Motor neuron (in vitro differentiated cells): ENCODE data around the gene BTBD2. TPM values are rescaled to one million over a fixed set of nuclear protein-coding genes. Genes with fewer than 3 reads are reported as not detected.

Experiments
- ATAC-seq, 8 experiments: fragments of 200-7000 bp; cut with Tn5 transposase; replicated peaks in 6 of 8; 2 replicates each; pipeline ENCODE4 v1.8.0; 2021; ENCODE audit warnings: mild to moderate bottlenecking in 8 of 8, moderate library complexity in 8 of 8
- H3K27ac ChIP-seq, 2 donors: fragments of 250-450 bp; sonication (Bioruptor Pico); 2 replicates each; pipeline ENCODE4 v1.9.0; 2021; ENCODE audit warnings: antibody characterized with exemption in 2 of 2, mild to moderate bottlenecking in 2 of 2, moderate library complexity in 1 of 2
- H3K4me1 ChIP-seq, 2 donors: fragments of 250-450 bp; sonication (Bioruptor Pico); replicated peaks in 1 of 2; 2 replicates each; pipeline ENCODE4 v1.6.1; 2021; ENCODE audit warnings: antibody characterized with exemption in 2 of 2, mild to moderate bottlenecking in 2 of 2, moderate library complexity in 1 of 2
- H3K4me3 ChIP-seq, 5 donors: fragments of 250-450 bp; sonication (Bioruptor Pico); 2 replicates each; pipeline ENCODE4 v1.9.0; 2021; ENCODE audit warnings: antibody characterized with exemption in 5 of 5, mild to moderate bottlenecking in 5 of 5, moderate library complexity in 4 of 5
- WGBS, 10 experiments: fragments of 450-650 bp; shearing (Covaris generic); methylation state at CpG; one replicate each; pipeline ENCODE4 v1.0.0; 2022; 5-methylcytosine and 5-hydroxymethylcytosine counted together
- in situ Hi-C, 9 experiments: fragments of 400-800 bp; cut with MboI; loops; one replicate each; pipeline ENCODE4 v1.15.0; 2021; ENCODE audit warnings: low sequenced_read_pairs in 9 of 9, low pct_unique_long_range_greater_than_20kb in 2 of 9; ENCODE audit not compliant: unreplicated experiment in 9 of 9
- total RNA-seq, 8 experiments: library from RNA; unstranded; fragments of 300-600 nt; gene quantifications; 2 replicates each; pipeline versions ENCODE4 v1.2.3 to v1.2.4, GENCODE V29; 2022

Gene BTBD2
- total RNA-seq, 8 experiments from 2014 or later = 20.3 to 92.3 (median 57.2) TPM

DNA sequence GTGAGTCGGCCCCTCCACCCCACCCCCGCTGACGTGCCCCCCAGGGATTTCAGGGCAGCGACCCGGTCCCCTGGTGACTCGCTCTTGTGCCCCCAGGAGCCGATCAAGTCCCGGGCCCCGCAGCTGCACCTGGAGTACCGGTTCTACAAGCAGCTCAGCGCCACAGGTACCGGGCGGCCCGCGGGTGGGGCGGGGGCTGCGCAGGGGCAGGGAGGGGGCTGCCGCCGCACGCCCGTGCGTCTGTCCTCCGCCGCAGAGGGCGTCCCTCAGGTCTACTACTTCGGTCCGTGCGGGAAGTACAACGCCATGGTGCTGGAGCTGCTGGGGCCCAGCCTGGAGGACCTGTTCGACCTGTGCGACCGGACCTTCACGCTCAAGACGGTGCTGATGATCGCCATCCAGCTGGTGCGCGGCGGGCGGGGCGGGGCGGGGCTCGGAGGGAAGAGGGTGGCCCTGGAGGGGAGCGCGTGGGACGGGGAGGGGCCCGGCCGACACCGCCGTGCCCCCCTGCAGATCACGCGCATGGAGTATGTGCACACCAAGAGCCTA is 37.1 kb downstream of the BTBD2 start:
- in situ Hi-C loops = no loop called here
- peak in 1 of 8 experiments; percentile 7 for ATAC-seq
- H3K4me1 ChIP-seq = no peaks in the 10 kb centered on the region
- H3K4me3 ChIP-seq = no peak overlapping the region
- WGBS, 10 experiments = no CpG with 5 or more reads among the region's 51 CpGs
- no peak overlapping the region for H3K27ac ChIP-seq

DNA sequence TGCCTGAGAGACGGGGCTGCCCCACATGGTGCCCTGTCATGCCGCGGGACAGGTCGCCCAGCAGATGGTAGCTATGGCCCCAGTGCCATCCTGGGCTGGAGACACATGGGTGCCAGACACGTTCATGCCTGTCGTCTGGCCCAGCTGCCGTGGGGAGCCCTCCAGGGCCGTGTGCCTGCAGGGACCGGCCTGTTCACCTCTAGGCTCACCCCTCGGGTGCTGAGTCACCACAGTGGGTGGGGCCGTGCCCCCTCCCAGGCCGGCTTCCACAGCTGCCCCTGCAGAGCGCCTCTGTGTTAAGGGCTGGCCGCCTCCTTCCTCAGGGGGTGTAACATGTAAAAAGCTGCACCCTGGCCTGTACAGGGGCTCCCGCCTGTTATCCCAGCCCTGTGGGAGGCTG is 38.4 kb downstream of the BTBD2 start:
- peak in 1 of 8 experiments; percentile 54 for ATAC-seq
- no peaks in the 10 kb centered on the region for H3K4me1 ChIP-seq

DNA sequence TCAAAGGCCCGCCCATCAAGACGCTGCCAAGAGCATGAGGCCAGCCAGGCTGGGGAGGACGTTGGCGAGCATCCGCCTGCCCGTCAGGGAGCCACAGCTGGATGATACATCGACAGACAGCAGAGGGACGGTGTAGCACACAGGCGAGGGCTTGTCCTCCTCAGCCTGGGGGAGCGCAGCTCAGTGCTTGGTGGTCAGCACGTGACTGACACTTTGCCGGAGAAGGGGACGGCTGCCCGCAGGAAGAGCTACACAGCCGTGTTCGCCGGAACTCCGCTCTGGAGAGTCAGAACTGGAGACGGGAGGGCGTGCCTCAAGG is 40.4 kb downstream of the BTBD2 start:
- ATAC-seq = no peak
- in situ Hi-C loops = no loop called here
- WGBS, 10 experiments = 50 to 100% (median 80%) methylated on average over 1 to 2 of the region's 20 CpGs; no CpG with 5 or more reads in 7 of the 10 experiments

More for the DNA sequence above, 38.4 kb downstream of the BTBD2 start:
- in situ Hi-C loops = no loop called here
- Histone ChIP-seq H3K4me3 (no peak overlapping the region), H3K27ac (no peak overlapping the region)
- 90 to 100% (median 100%) methylated on average over 1 to 4 of the region's 15 CpGs; no CpG with 5 or more reads in 6 of the 10 experiments for WGBS, 10 experiments

DNA sequence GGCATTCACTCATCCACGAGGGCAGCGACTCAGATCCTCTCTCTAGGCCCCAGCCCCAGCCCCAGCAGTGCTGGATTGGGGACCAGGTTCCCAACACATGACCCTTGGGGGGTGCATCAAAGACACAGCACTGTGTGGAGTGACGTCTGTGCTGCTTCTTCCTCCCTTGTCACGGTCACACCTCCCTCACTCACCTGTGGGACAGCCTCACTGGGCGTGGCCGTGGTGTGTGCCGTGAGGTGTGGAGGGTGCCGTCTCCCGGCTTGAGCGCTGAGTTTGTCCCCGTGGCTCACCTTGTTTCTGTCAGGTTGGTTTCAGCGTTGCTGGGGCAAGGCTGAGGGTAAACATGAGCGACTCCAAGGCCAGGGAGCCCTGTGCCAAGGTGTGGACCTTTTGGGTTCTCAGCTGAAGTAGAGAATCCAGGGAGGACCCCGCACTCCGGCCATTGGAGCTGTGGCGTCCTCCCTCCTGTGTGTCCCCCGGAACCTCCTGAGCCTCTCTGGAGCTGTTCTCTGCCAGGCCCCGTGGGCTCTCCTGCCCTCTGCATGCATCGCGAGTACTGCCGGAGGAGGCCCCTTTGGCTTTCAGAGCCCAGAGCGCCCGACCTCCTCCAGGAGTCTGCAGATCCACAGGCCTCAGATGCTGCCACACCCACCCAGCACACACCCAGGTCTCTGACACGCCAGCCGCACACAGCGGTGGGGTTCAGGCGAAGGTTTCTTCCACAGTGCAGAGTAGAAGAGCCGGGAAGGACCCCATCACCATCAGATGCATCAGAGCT is 40.9 kb downstream of the BTBD2 start:
- in situ Hi-C loops = no loop called here
- H3K4me1 ChIP-seq = no peaks in the 10 kb centered on the region
- peak in 2 of 8 experiments; percentile 13 to 68 for ATAC-seq
- H3K27ac ChIP-seq = no peak overlapping the region
- no peak overlapping the region for H3K4me3 ChIP-seq
- 88 to 100% (median 100%) methylated on average over 2 to 18 of the region's 28 CpGs; no CpG with 5 or more reads in 4 of the 10 experiments for WGBS, 10 experiments

More for the DNA sequence above, 40.4 kb downstream of the BTBD2 start:
- Histone ChIP-seq H3K27ac (no peak overlapping the region), H3K4me1 (no peaks in the 10 kb centered on the region), H3K4me3 (no peak overlapping the region)

DNA sequence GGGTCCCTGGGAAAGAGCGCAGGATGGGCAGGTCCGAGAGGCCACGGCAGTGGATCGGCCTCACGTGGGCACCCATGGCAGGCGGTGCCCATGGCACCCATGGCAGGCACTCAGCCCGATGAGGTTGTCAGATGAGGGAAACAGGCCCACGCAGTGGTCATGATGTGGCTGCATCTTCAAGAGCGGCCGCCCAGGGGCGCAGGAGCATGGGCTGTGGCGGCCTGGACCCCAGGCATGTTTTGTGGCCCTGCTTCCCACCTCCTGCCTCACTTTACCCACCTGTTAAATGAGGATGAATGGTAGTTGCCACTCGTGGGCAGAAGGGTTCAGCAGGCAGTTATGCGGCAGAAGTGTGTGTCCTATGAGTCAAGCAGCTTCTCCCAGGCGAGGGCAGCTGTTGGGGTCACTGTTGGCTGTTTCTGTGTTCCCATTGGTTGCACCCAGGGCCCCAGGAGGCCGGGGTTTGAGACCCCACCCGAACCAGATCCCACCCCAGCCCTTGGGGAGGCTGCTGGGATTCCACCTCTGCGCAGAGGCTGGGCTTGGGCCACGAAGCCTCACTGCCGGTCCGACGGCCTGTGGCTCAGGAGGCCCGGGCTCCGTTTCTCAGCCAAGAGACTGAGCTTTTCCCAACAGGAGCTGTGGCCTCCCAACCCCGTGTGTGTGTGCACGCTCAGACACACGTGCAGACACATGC is 44.6 kb downstream of the BTBD2 start:
- peak in 2 of 8 experiments; percentile 5 to 7 for ATAC-seq
- 79 to 100% (median 93%) methylated on average over 3 to 10 of the region's 27 CpGs; no CpG with 5 or more reads in 6 of the 10 experiments for WGBS, 10 experiments
- H3K4me3 ChIP-seq = no peak overlapping the region
- in situ Hi-C loops = no loop called here
- H3K27ac ChIP-seq = no peak overlapping the region
- no peaks in the 10 kb centered on the region for H3K4me1 ChIP-seq

DNA sequence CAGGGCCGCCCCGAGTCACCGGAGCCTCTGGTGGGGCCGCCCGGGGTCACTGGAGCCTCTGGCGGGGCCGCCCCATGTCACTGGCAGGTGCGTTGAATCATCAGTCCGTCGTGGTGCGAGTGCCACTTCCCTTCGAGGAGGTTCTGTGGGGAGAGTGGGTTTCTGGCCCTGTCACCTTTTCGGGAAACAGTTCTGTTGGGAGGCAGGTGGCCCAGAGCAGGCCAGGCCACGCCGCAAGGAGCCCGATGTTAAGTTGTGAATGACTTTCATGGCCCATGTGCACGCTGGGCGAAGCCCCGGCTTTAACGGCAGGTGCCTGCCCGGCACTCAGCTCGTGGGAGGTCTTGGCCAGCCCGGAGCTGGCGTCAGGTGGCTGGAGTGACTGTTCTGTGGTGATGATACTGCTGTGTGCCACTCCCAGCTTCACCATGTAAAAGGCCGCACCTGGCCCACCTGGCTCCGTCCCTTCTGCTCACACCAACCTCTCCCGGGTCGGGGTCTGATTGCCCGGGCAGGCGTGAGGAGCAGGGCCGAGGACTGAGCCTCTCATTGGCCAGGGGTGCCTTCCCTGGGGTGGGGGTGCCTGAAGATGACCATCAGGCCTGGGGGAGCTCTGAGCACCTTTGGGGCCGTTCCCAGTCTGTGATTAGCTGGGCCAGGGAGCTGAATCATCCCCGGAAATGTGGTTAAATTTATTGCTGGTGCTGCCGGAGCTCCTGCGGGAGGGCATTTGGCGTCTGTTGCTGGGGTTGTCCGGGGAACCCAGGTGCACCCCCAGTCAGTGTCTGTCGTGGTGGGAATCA is 45.3 kb downstream of the BTBD2 start:
- 80 to 100% (median 93%) methylated on average over 2 to 10 of the region's 38 CpGs; no CpG with 5 or more reads in 5 of the 10 experiments for WGBS, 10 experiments
- Histone ChIP-seq H3K4me1 (no peaks in the 10 kb centered on the region), H3K4me3 (no peak overlapping the region), H3K27ac (no peak overlapping the region)
- ATAC-seq = peak in 2 of 8 experiments; percentile 8 to 15
- in situ Hi-C loops = no loop called here

DNA sequence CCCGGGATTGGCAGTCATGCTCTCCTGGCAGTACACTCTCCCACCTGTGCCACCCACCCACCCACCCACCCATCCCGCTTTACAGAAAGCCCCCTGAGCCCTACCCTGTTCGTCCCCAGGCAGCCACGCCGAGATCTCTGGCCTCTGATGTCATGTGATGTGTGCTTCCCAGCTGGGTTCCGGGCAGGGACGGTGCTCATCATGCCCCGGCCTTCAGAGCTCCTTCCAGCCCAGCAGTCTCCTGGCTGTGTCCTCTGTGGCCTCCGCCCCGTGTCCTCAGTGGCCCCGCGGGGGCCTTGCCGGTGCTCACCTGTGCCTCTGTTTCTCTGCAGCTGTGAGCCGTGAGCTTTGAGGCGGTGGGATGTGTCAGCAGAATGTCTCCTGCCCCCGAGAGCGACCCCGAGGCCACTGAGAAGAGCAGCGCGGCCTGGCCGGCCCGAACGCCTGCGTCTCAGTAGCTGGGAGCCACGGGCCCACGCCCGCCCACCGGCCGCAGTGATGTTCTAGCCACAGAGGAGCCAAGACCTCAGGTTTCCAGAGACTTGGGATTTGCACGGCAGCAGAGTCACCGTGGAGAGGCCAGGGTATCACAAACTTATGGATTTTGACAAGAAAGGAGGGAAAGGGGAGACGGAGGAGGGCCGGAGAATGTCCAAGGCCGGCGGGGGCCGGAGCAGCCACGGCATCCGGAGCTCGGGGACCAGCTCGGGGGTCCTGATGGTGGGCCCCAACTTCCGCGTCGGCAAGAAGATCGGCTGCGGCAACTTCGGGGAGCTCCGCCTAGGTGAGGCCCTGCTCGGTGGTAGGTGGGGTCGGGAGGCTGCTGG is 46.1 kb downstream of the BTBD2 start:
- Histone ChIP-seq H3K4me3 (no peak overlapping the region), H3K4me1 (no peaks in the 10 kb centered on the region), H3K27ac (no peak overlapping the region)
- in situ Hi-C loops = no loop called here
- WGBS, 10 experiments = 81 to 97% (median 95%) methylated on average over 3 to 9 of the region's 49 CpGs; no CpG with 5 or more reads in 7 of the 10 experiments
- ATAC-seq = no peak

DNA sequence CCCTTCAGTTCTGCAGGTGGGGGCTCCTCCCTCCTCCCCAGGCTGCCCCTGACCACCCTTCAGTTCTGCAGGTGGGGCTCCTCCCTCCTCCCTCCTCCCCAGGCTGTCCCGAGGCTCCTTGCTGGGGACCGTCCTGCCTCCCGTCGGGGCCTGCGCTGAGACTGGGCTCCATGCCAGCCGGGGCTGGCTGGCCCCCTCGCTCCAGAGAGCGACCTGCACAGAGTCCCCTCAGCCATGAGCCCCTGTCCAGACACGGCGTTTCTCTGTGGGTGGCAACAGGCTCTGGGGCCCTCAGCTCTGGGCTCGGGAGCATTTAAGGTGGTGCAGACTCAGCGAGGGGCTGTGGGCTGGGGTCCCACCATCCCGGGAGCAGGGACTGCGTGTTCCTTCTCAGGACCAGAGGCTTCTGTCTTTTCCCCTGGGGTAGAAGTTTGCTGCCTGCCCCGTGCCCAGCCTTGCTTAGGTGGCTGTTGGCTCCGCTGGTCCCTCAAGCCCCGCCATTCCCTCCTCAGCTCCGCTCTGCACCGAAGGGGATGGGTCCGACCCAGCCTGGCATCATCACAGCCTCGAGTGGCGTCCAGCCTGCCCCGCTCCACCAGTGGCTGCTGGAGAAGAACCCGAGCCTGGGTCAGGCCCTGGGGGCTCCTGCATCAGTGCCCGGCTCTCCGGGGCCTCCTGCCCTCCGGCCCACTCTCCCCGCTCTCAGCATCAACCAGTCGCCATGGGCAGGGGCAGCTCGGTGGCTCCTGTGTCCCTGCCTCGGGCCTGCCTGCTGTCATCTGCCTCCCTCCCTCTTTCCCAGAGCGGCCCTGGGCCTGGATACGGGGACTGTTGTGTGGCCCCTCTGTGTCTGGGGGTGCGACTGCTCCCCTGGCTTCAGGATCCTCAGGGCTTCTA is 47.0 kb downstream of the BTBD2 start:
- 80 to 100% (median 99%) methylated on average over 1 to 8 of the region's 34 CpGs; no CpG with 5 or more reads in 6 of the 10 experiments for WGBS, 10 experiments
- H3K4me3 ChIP-seq = no peak overlapping the region
- H3K4me1 ChIP-seq = no peaks in the 10 kb centered on the region
- in situ Hi-C loops = no loop called here
- no peak overlapping the region for H3K27ac ChIP-seq
- ATAC-seq = peak in 5 of 8 experiments; percentile 21 to 84 (median 47)

DNA sequence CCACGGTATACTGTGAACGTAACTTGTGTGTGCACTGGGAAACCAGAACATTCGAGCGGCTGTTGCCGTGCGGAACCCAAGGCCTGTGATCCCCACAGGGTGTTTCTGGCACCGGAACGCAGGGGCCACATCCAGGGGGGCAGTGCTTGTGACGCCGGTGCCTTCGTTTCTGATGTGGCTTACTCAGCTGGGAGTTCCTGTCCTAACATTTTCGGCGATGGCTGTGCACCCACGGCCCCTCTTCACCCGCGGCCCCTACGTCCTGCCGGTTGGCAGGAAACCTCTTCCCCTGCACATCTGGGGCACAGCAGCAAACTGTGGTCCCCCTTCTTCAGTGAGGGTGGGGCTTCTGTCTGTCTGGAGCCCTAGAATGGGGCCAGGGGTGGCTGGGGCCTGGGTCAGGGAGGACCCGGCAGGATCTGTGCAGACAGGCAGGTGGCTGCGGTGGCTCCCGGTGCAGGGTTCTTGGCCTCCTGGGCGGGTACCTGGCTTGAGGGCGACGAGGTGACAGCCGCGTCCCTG is 48.4 kb downstream of the BTBD2 start:
- peak in 1 of 8 experiments; percentile 10 for ATAC-seq
- Histone ChIP-seq H3K27ac (no peak overlapping the region), H3K4me3 (no peak overlapping the region), H3K4me1 (no peaks in the 10 kb centered on the region)
- in situ Hi-C loops = no loop called here
- 69 to 100% (median 98%) methylated on average over 1 to 9 of the region's 26 CpGs; no CpG with 5 or more reads in 3 of the 10 experiments for WGBS, 10 experiments

DNA sequence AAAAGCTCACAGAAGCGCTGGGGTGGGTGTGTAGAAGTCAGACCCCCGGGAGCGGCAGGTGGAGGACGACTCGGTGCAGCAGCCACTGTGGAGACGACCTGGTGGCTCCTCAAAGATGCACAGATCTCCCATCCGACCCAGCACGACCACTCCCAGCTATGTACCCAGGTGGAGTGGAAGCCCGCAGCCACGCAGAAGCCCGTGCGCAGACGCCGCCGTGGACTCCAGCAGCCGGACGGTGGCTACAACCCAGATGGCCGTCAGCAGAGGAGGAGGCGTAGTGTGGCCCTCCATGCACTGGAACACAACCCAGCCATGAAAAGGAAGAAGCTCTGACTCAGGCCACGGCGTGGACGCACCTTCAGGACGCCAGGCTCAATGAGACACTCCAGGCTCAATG is 52.8 kb downstream of the BTBD2 start:
- Histone ChIP-seq H3K27ac (no peak overlapping the region), H3K4me1 (no peaks in the 10 kb centered on the region), H3K4me3 (no peak overlapping the region)
- ATAC-seq = peak in 1 of 8 experiments; percentile 7
- 87 to 100% (median 100%) methylated on average over 1 to 12 of the region's 23 CpGs; no CpG with 5 or more reads in 5 of the 10 experiments for WGBS, 10 experiments
- in situ Hi-C loops = no loop called here
